ENCODE results near the gene MIS18A.

MIS18A gene

DNA sequence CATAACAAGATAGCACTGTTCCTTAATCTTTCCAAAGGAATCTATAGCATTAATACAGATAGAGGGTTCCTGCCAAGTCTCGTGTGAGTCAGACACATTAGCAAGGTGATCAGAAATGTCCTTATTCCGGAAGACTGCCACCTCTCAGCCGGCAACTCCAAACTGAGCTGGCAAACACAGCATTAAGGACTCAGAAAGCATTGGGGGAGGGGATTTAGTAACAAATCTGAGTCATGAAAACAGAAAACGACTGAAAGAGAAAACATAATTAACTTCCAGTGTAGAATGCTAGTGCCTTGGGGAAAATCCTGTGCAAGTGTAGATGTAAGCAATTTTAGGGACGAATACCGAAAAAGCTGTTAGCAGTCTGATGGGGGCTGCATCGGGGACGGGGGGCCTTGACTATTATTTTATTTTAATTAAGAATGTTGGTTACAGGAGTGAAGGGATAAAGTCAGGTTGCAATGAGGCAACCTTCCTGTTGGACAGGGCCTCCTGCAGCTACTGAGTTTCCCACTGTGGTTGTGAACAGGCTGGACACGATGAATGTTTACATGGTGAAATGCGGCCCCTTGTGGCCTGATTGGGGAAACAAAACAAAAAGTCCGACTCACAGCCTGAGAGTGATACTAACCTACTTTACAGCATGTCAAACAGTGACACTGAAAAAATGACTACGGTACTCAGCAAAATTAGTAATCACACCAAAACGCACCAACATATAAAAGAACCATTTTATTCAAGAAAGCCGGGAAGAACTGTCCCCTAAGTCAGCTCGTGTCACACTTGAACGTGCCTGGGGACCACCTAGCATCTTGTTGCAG, 20.7 kb downstream of the MIS18A start:
- H3K4me3 ChIP-seq (ENCODE audit: insufficient read depth, low read depth, low read length, poor library complexity, severe bottlenecking): no peak overlapping the region
- H3K9me3 ChIP-seq (ENCODE audit: control insufficient read depth, low read length): no peaks in the 10 kb centered on the region
- H3K27me3 ChIP-seq (replicated peaks; ENCODE audit: control insufficient read depth, insufficient read depth, low read length, poor library complexity, severe bottlenecking): no peaks in the 10 kb centered on the region
- H3K4me1 ChIP-seq (ENCODE audit: control insufficient read depth, insufficient read depth, low read length, poor library complexity, severe bottlenecking): no peaks in the 10 kb centered on the region
- H3K36me3 ChIP-seq (ENCODE audit: control insufficient read depth, insufficient read depth, low read length): no peaks in the 10 kb centered on the region
- no peak for DNase-seq
- no peak overlapping the region for H3K27ac ChIP-seq (ENCODE audit: insufficient read depth, low read length, poor library complexity, severe bottlenecking)

DNA sequence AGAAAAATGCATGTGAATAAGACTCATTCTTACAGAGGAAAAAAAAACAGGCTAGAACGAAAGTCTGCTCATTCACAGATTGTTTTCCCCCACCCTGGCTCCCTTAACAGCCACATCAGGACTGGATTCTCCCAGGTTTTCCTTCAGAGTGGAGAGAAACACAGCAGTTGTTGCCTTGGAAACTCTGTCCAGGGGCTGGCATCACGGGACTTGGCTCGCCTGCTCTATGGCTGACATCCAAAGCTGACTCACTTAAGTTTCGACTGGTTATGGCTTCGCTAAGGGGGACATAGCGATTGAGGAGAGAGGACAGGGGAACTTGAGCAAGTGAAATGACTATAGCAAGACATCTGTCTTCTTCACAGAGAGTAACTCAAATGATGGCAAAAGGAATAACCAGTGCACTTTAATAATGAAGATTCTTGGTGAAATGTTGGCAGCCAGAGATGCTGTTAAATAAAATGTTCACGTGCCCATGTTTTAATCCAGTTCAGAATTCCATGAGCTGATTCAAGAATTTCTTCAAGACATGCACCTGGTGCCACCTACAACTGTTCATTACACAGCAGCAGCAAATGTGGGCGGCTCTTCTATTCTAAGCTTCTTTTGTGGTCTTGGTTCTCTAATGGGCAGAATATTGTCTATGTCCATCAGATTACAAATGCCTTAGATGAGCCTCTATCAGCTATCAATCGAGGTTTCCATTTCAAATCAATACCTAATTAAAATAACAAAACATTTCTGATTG, 21.8 kb downstream of the MIS18A start:
- Histone ChIP-seq H3K36me3 (ENCODE audit: control insufficient read depth, insufficient read depth, low read length) (no peaks in the 10 kb centered on the region), H3K9me3 (ENCODE audit: control insufficient read depth, low read length) (no peaks in the 10 kb centered on the region), H3K27me3 (replicated peaks; ENCODE audit: control insufficient read depth, insufficient read depth, low read length, poor library complexity, severe bottlenecking) (no peaks in the 10 kb centered on the region), H3K4me1 (ENCODE audit: control insufficient read depth, insufficient read depth, low read length, poor library complexity, severe bottlenecking) (no peaks in the 10 kb centered on the region), H3K4me3 (ENCODE audit: insufficient read depth, low read depth, low read length, poor library complexity, severe bottlenecking) (no peak overlapping the region), H3K27ac (ENCODE audit: insufficient read depth, low read length, poor library complexity, severe bottlenecking) (no peak overlapping the region)
- DNase-seq: no peak

DNA sequence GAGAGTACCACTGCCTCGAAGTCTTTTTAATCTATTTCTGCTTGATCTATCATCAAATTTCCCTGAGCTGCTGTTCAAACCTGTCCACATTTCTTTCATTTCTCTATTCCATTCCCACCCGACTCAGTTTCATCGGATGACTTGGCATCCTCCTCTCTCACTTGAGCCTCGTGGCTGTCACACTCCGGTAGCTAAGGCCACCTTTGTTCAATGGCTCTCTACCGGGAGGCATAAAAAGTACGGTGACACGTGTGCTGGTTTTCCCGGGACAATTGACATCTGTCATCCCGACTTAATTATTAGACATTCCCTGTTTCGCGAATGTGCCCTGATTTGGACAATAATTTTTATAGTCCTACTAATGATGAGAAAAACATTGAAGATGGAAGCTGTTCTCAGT, 22.6 kb downstream of the MIS18A start:
- no peak for DNase-seq
- Histone ChIP-seq H3K36me3 (ENCODE audit: control insufficient read depth, insufficient read depth, low read length) (no peaks in the 10 kb centered on the region), H3K4me3 (ENCODE audit: insufficient read depth, low read depth, low read length, poor library complexity, severe bottlenecking) (no peak overlapping the region), H3K27ac (ENCODE audit: insufficient read depth, low read length, poor library complexity, severe bottlenecking) (no peak overlapping the region), H3K9me3 (ENCODE audit: control insufficient read depth, low read length) (no peaks in the 10 kb centered on the region), H3K4me1 (ENCODE audit: control insufficient read depth, insufficient read depth, low read length, poor library complexity, severe bottlenecking) (no peaks in the 10 kb centered on the region), H3K27me3 (replicated peaks; ENCODE audit: control insufficient read depth, insufficient read depth, low read length, poor library complexity, severe bottlenecking) (no peaks in the 10 kb centered on the region)

DNA sequence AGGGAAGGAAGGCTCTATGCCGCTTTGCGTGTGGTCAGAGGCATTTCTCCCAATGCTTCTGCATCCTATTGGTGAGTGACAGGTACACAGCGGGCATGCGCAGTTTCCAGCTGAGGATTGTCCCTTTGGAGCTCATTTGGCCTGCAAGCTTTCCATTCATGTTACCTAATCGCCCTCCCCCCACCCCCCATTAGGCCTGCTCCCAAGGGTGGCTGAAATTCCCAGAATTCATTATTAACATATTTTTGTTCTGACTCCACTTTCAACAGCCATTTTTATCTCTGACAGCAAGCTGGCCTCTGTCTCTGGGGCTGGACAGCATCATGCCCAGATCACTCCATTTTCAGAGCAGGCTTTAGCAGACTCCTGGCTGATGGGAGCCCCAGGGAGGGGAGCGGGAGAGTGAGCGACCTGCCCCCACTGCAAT, 25.6 kb downstream of the MIS18A start:
- no peaks in the 10 kb centered on the region for H3K36me3 ChIP-seq (ENCODE audit: control insufficient read depth, insufficient read depth, low read length)
- H3K9me3 ChIP-seq (ENCODE audit: control insufficient read depth, low read length): no peaks in the 10 kb centered on the region
- H3K4me1 ChIP-seq (ENCODE audit: control insufficient read depth, insufficient read depth, low read length, poor library complexity, severe bottlenecking): no peaks in the 10 kb centered on the region
- DNase-seq: no peak
- H3K27me3 ChIP-seq (replicated peaks; ENCODE audit: control insufficient read depth, insufficient read depth, low read length, poor library complexity, severe bottlenecking): no peaks in the 10 kb centered on the region
- no peak overlapping the region for H3K27ac ChIP-seq (ENCODE audit: insufficient read depth, low read length, poor library complexity, severe bottlenecking)
- no peak overlapping the region for H3K4me3 ChIP-seq (ENCODE audit: insufficient read depth, low read depth, low read length, poor library complexity, severe bottlenecking)

DNA sequence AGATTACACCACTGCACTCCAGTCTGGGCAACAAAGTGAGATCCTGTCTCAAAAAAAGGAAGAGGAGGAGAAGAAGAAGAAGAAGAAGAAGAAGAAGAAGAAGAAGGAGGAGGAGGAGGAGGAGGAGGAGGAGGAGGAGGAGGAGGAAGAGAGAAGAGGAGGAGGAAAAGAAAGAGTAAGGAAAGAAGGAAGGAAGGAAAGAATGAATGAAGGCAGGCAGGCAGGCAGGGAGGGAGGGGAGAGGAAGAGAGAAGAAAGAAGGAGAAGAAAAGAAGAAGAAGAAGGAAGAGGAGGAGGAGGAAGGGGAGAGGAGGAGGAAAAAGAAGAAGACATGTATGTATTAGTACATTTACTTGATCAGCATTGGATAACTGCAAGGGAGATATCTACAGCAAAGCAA, 26.7 kb downstream of the MIS18A start:
- Histone ChIP-seq H3K36me3 (ENCODE audit: control insufficient read depth, insufficient read depth, low read length) (no peaks in the 10 kb centered on the region), H3K27ac (ENCODE audit: insufficient read depth, low read length, poor library complexity, severe bottlenecking) (no peak overlapping the region), H3K9me3 (ENCODE audit: control insufficient read depth, low read length) (no peaks in the 10 kb centered on the region), H3K4me3 (ENCODE audit: insufficient read depth, low read depth, low read length, poor library complexity, severe bottlenecking) (no peak overlapping the region), H3K27me3 (replicated peaks; ENCODE audit: control insufficient read depth, insufficient read depth, low read length, poor library complexity, severe bottlenecking) (no peaks in the 10 kb centered on the region), H3K4me1 (ENCODE audit: control insufficient read depth, insufficient read depth, low read length, poor library complexity, severe bottlenecking) (no peaks in the 10 kb centered on the region)
- no peak for DNase-seq

DNA sequence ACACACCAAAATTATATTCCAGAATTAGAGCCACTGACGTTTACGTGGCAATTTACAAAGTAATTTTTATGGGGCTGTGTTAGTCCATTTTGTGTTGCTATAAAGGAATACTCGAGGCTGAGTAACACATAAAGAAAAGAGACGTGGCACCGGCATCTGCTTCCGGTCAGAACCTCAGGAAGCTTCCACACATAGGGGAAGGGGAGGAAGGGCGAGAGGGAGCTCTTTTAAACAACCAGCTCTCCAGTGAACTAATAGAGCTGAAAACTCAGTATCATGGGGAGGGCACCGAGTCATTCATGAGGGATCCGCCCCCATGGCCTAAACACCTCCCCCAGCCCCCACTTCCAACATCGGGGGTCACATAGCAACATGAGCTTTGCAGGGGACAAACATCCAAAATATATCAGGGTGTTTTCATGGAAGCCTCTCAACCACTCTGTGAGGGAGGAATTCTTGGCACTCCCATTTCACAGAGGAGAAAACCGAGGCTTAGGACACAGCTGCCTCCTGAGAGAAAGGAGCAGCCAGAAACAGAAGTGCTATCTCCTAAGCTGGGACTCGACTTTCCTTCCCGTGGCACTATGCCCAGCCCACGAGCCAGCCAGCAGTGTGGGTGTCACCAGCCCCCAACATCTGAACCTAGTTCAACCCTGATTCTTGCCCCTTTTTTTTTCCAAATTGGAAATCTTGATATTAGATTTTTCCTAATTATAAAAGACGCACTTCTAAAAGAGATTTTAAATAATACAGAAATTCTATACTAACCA, 29.2 kb downstream of the MIS18A start:
- H3K36me3 ChIP-seq (ENCODE audit: control insufficient read depth, insufficient read depth, low read length): no peaks in the 10 kb centered on the region

DNA sequence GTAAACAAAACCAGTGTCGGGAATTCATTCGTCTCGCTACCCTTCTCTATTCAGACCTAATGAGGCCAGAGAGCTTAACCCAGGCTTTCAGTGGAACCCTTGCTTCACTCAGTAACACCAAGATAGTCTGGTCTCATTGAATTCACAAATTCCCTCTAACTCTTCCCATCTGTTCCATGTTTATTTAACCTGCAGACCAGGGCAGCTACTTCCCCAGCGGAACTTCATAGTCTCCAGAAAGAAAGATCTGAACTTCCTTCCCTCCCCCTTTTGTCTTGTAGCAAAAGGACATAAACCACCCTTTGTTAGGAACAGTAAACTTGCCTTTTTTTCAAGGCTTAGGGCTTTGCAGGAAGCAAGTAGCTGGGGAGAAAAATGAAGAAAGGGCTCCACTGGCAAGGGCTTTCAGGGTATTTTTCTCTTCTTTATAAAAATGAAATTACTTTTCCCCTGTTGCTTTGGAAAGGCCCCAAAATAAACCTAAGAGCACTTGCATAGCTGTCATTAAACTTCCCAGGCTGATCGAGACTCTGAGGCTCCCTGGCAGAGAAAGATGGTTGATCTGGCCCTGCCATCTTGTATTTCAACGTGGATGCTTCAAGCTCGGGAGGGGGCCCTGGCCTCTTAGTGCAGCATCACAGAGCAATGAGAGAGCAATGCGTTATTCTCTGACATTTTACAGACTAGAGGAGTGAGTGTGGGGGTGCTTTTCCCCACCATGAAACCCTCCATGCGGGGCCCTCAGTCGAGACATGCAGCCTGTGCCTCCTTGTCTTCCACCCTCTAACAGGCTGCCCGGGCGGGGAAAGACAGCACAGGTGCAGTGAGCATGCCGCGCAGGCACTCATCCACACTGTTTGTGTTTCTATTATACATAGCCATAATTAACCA, 30.0 kb downstream of the MIS18A start:
- H3K36me3 ChIP-seq (ENCODE audit: control insufficient read depth, insufficient read depth, low read length): no peaks in the 10 kb centered on the region
- H3K9me3 ChIP-seq (ENCODE audit: control insufficient read depth, low read length): no peaks in the 10 kb centered on the region
- H3K27me3 ChIP-seq (replicated peaks; ENCODE audit: control insufficient read depth, insufficient read depth, low read length, poor library complexity, severe bottlenecking): no peaks in the 10 kb centered on the region
- H3K4me1 ChIP-seq (ENCODE audit: control insufficient read depth, insufficient read depth, low read length, poor library complexity, severe bottlenecking): no peaks in the 10 kb centered on the region
- H3K4me3 ChIP-seq (ENCODE audit: insufficient read depth, low read depth, low read length, poor library complexity, severe bottlenecking): no peak overlapping the region
- H3K27ac ChIP-seq (ENCODE audit: insufficient read depth, low read length, poor library complexity, severe bottlenecking): no peak overlapping the region
- DNase-seq: no peak

More for the DNA sequence above, 29.2 kb downstream of the MIS18A start:
- Histone ChIP-seq H3K4me3 (ENCODE audit: insufficient read depth, low read depth, low read length, poor library complexity, severe bottlenecking) (no peak overlapping the region), H3K9me3 (ENCODE audit: control insufficient read depth, low read length) (no peaks in the 10 kb centered on the region), H3K27me3 (replicated peaks; ENCODE audit: control insufficient read depth, insufficient read depth, low read length, poor library complexity, severe bottlenecking) (no peaks in the 10 kb centered on the region), H3K4me1 (ENCODE audit: control insufficient read depth, insufficient read depth, low read length, poor library complexity, severe bottlenecking) (no peaks in the 10 kb centered on the region), H3K27ac (ENCODE audit: insufficient read depth, low read length, poor library complexity, severe bottlenecking) (no peak overlapping the region)
- no peak for DNase-seq

DNA sequence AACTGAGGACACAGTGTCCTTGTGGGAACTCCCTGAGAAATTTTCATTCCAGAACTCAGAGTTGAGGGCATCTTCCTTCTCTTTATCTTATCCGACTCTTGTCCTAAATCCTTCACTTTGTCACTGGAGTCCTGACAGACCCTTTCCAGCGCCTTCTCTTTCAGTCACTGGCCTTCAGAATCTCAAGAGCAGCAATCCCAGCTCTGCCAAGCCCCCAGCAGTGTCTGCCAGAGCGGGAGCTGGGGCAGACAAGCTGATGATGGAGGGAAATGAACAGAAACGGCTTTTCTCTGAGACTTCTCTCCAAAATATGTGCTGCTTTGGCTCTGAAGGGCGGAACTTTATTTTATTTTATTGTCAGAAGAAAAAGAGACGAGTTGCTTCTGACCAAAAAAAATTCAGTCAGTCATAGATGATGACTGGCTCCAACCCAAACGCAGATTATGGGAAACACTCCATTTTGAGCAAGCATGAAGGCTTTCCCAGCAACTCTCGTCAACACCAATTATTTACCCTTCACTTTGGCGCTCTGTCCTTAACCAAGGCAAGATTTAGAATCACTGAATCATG, 32.2 kb downstream of the MIS18A start:
- no peaks in the 10 kb centered on the region for H3K27me3 ChIP-seq (replicated peaks; ENCODE audit: control insufficient read depth, insufficient read depth, low read length, poor library complexity, severe bottlenecking)
- no peaks in the 10 kb centered on the region for H3K9me3 ChIP-seq (ENCODE audit: control insufficient read depth, low read length)
- H3K4me1 ChIP-seq (ENCODE audit: control insufficient read depth, insufficient read depth, low read length, poor library complexity, severe bottlenecking): no peaks in the 10 kb centered on the region
- H3K4me3 ChIP-seq (ENCODE audit: insufficient read depth, low read depth, low read length, poor library complexity, severe bottlenecking): no peak overlapping the region
- no peak for DNase-seq
- H3K36me3 ChIP-seq (ENCODE audit: control insufficient read depth, insufficient read depth, low read length): no peaks in the 10 kb centered on the region
- H3K27ac ChIP-seq (ENCODE audit: insufficient read depth, low read length, poor library complexity, severe bottlenecking): no peak overlapping the region

DNA sequence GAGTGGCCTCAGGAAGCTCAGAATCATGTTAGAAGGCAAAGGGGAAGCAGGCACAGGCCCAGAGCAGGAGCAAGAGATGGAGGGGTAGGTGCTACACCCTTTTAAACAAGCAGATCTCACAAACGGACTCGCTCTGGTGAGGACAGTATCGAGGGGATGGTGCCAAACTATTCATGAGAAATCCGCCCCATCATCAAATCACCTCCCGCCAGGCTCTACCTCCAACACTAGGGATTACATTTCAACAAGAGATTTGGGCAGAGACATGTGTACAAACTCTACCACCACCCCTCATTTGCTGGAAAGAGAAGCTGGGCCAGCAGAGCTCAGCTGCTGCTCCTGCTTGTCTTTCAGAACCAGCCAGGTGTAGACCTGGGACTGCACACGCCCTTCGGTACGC, 32.9 kb downstream of the MIS18A start:
- H3K27me3 ChIP-seq (replicated peaks; ENCODE audit: control insufficient read depth, insufficient read depth, low read length, poor library complexity, severe bottlenecking): no peaks in the 10 kb centered on the region
- no peaks in the 10 kb centered on the region for H3K36me3 ChIP-seq (ENCODE audit: control insufficient read depth, insufficient read depth, low read length)
- H3K4me3 ChIP-seq (ENCODE audit: insufficient read depth, low read depth, low read length, poor library complexity, severe bottlenecking): no peak overlapping the region
- H3K9me3 ChIP-seq (ENCODE audit: control insufficient read depth, low read length): no peaks in the 10 kb centered on the region
- no peak overlapping the region for H3K27ac ChIP-seq (ENCODE audit: insufficient read depth, low read length, poor library complexity, severe bottlenecking)
- H3K4me1 ChIP-seq (ENCODE audit: control insufficient read depth, insufficient read depth, low read length, poor library complexity, severe bottlenecking): no peaks in the 10 kb centered on the region
- no peak for DNase-seq
